Lower leg skin (tissue), 3 donors: ENCODE measurements around the gene RNASE9.

Experiments used
- CTCF ChIP-seq, 3 donors: fragments of 450-650 bp; IDR thresholded peaks; one replicate each; pipeline ENCODE4 v1.5.1; 2016; ENCODE audit warnings: antibody characterized with exemption in 3 of 3, mild to moderate bottlenecking in 3 of 3, moderate library complexity in 2 of 3
- POLR2A ChIP-seq, 2 donors: fragments of 450-650 bp; IDR thresholded peaks; one replicate each; pipeline ENCODE4 v1.6.1; 2016 to 2017; ENCODE audit warnings: antibody characterized with exemption in 2 of 2, mild to moderate bottlenecking in 1 of 2, moderate library complexity in 1 of 2

- TF ChIP-seq CTCF (IDR thresholded peaks at IDR 0.05) = no peak
- no peak for TF ChIP-seq POLR2A (IDR thresholded peaks at IDR 0.05)
Measured at GRCh38 chr14:20610002-20610765, 49.3 kb upstream of the RNASE9 start.
